Measurements from ENCODE around the gene CDIP1.

DNA sequence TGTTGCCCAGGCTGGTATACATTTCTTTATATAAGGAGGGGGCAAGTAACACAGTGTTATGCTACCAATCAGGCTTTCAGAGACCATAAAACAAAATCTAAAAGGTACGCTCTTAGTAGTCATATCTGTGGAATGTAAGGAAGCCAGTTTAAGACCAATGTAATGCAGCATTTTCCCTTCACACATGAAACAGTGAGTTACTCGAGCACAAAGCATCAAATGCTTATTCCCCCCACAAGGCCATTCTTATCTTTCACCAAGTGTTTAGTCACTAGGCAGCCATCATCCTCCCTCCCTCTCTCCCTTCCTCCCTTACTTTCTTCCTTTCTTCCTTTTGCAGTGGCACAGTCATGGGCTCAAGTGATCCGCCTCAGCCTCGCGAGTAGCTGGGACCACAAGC is 49.5 kb downstream of the CDIP1 start:
- TF ChIP-seq ZBTB1 (CRISPR knock-in tag; IDR thresholded peaks at IDR 0.05; ENCODE audit: borderline replicate concordance, low read depth) = no peak
- TF ChIP-seq POLR2A (conservative IDR thresholded peaks at IDR 0.05) = no peak
- TF ChIP-seq NRF1 (conservative IDR thresholded peaks at IDR 0.05 in 1 of 2, IDR thresholded peaks at IDR 0.05 in 1 of 2) = no peak
- no peak for TF ChIP-seq PRPF4 (IDR thresholded peaks at IDR 0.05; ENCODE audit: insufficient read depth, low read depth, low read length, poor library complexity, severe bottlenecking)
- no peak for TF ChIP-seq TGIF2 (CRISPR knock-in tag; IDR thresholded peaks at IDR 0.05)
- TF ChIP-seq CEBPB (tag; IDR thresholded peaks at IDR 0.05) = no peak
- no peak for TF ChIP-seq KAT8 (IDR thresholded peaks at IDR 0.05; ENCODE audit: low read depth)
- no peak for TF ChIP-seq TARDBP (IDR thresholded peaks at IDR 0.05)
- TF ChIP-seq, protein P1, sequence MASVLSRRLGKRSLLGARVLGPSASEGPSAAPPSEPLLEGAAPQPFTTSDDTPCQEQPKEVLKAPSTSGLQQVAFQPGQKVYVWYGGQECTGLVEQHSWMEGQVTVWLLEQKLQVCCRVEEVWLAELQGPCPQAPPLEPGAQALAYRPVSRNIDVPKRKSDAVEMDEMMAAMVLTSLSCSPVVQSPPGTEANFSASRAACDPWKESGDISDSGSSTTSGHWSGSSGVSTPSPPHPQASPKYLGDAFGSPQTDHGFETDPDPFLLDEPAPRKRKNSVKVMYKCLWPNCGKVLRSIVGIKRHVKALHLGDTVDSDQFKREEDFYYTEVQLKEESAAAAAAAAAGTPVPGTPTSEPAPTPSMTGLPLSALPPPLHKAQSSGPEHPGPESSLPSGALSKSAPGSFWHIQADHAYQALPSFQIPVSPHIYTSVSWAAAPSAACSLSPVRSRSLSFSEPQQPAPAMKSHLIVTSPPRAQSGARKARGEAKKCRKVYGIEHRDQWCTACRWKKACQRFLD (CRISPR knock-in tag; IDR thresholded peaks at IDR 0.05) = no peak
- no peak for TF ChIP-seq EZH2 (IDR thresholded peaks at IDR 0.05; ENCODE audit: borderline replicate concordance, low read depth, low read length)
